SW 1271 (cell line): ENCODE results near the gene TEX11.
"Not testable (repeated sequence)": the region's sequence is repeated elsewhere in the genome, so short reads cannot be mapped to it uniquely, and the experiment has no call there.

Experiments
- DNase-seq, 2 experiments: peaks; one replicate each; lab custom pipeline; 2025; lab: John Stamatoyannopoulos, UW

Gene TEX11

DNA sequence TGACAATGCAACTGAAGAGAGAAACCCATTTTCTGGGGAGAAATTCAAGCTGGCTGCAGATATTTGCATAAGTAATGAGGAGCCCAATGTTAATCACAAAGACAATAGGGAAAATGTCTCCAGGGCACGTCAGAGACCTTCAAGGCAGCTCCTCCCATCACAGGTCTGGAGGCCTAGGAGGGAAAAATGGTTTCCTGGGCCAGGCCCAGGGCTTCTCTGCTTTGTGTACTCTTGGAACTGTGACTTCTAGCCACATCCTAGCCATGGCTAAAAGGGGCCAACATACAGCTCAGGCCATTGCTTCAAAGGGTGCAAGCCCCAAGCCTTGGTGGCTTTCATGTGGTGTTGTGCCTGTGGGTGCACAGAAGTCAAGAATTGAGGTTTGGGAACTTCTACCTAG lies 321.4 kb downstream of the TEX11 start:
- not testable (repeated sequence) for DNase-seq

GRCh38 chrX:70577442-70577841 lies 331.1 kb downstream of the TEX11 start:
- no peak for DNase-seq

DNA sequence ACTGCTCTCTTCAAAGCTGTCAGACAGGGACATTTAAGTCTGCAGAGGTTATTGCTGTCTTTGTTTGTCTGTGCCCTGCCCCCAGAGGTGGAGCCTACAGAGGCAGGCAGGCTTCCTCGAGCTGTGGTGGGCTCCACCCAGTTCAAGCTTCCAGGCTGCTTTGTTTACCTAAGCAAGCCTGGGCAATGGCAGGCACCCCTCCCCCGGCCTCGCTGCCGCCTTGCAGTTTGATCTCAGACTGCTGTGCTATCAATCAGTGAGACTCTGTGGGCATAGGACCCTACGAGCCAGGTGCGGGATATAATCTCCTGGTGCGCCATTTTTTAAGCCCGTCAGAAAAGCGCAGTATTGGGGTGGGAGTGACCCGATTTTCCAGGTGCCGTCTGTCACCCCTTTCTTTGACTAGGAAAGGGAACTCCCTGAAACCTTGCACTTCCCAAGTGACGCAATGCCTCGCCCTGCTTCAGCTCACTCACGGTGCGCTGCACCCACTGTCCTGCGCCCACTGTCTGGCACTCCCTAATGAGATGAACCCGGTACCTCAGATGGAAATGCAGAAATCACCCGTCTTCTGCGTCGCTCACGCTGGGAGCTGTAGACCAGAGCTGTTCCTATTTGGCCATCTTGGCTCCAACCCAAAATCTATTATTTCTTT lies 338.5 kb downstream of the TEX11 start:
- DNase-seq, result not testable (repeated sequence)

DNA sequence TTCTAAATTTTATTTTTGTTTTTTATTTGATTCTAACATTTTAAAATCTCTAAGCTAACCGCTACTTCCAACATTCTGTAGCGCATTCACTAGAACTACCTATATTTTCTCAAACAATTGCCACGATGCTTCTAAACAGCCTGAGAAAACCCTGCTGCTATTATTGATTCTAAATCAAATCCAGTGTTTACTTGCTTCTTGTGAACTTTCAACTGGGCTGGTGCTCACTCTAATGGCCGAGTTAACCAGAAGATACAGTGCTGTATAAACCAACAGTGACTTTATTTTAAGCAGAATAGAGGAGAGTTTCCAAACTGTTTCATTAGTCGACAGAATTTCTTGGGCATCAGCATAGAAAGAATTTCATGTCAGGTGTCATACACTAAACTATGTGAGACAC lies 353.6 kb downstream of the TEX11 start:
- DNase-seq, result no peak

GRCh38 chrX:70554523-70554922 lies 354.0 kb downstream of the TEX11 start:
- DNase-seq, result no peak

- no peak for DNase-seq
Observed at GRCh38 chrX:70554081-70554480, 354.4 kb downstream of the TEX11 start.

GRCh38 chrX:70553516-70553915 lies 355.0 kb downstream of the TEX11 start:
- no peak for DNase-seq

DNA sequence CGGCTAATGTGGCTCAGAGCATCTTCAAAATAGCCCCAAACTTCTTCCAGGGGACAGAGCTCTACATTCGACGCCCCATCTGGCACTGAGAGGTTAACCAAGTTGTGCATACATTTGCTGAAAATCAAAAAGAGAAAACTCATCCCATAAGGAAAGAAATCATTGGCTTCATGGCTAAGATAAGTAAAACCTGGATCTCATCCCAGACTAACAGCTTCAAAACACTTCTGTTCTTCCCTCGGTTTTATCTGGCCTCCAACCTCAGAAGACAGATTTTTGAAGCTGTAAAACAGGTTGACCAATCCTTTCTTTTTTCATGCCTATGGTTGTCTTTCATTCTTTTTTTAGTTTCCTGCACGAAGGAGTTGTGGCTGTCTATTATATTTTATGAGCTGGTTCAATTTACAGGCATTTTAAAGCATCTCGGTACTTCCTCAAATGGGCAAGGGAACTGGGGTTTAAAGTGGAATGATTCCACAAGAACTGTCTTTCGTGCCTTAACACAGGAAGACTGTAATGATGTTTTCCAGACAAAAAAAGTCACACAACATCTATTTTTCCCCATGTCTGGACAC lies 356.3 kb downstream of the TEX11 start:
- DNase-seq, result no peak

GRCh38 chrX:70549429-70549828 lies 359.1 kb downstream of the TEX11 start:
- DNase-seq, result no peak

- DNase-seq, result no peak
Observed at GRCh38 chrX:70535198-70535597, 373.3 kb downstream of the TEX11 start.

DNA sequence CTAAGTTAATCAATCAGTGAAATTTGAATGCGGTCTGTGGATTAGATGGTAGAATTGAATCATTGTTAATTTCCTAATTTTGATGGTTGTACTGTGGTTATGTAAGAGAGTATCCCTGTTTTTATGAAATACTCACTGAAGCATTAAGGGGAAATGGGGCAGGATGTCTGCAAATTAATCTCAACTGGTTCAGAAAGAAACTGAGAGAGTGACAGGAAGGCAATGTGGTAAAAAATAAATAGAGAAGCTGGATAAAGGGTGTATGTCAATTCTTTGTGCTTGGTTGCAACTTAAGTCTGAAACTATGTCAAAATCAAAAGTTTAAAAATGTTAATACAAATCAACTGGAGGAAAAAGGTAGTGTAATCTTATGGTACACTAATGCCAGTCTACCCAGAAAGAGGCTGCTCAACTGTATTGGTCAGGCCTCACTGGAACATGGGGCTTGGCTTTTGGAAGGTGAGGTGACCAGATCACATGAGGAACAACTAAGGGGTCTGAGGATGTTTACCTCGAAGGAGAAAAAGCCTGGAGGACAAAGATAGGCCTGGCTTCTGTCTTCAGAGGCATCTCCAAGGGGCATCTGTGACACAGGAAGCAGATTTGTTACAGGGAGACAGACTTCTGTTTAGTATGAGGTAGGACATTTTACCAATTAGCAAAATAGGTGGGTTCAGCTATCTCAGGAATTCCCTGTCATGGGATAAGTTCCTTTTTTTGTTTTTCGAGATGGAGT lies 380.7 kb downstream of the TEX11 start:
- DNase-seq, result no peak

GRCh38 chrX:70527053-70527452 lies 381.5 kb downstream of the TEX11 start:
- DNase-seq, result no peak

DNA sequence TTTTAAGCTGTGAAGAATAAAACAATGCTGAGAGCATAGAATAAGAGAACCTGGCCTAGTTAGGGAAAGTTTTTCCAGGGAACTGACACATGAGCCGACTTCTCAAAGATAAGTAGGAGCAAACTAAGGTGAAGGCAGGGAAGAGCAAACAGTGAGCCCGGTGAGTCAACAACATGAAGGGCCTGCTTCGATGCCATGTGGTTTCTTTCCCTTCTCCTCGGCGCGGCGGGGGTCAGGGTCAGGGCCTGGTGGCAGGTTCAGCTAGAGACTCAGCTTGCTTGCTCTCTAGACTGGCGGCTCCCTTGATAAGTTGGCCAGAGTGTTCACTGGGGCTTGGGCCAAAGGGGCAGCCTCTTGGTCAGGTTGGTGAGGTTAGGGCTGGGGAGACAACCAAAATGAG lies 382.8 kb downstream of the TEX11 start:
- no peak for DNase-seq

- not testable (repeated sequence) for DNase-seq
Observed at GRCh38 chrX:70515692-70516091, 392.8 kb downstream of the TEX11 start.

DNA sequence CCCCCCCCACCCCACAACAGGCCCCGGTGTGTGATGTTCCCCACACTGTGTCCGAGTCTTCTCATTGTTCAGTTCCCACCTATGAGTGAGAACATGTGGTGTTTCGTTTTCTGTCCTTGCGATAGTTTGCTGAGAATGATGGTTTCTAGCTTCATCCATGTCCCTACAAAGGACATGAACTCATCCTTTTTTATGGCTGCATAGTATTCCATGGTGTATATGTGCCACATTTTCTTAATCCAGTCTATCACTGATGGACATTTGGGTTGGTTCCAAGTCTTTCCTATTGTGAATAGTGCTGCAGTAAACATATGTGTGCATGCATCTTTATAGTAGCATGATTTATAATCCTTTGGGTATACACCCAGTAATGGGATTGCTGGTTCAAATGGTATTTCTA lies 393.2 kb downstream of the TEX11 start:
- not testable (repeated sequence) for DNase-seq

GRCh38 chrX:70509078-70509477 lies 399.4 kb downstream of the TEX11 start:
- no peak for DNase-seq

GRCh38 chrX:70508296-70508911 lies 400.1 kb downstream of the TEX11 start:
- DNase-seq, result no peak

GRCh38 chrX:70505451-70505841 lies 403.1 kb downstream of the TEX11 start:
- DNase-seq, result no peak

- no peak for DNase-seq
Observed at GRCh38 chrX:70504772-70505450, 403.6 kb downstream of the TEX11 start.

- DNase-seq, result no peak
Observed at GRCh38 chrX:70500826-70501225, 407.7 kb downstream of the TEX11 start.

DNA sequence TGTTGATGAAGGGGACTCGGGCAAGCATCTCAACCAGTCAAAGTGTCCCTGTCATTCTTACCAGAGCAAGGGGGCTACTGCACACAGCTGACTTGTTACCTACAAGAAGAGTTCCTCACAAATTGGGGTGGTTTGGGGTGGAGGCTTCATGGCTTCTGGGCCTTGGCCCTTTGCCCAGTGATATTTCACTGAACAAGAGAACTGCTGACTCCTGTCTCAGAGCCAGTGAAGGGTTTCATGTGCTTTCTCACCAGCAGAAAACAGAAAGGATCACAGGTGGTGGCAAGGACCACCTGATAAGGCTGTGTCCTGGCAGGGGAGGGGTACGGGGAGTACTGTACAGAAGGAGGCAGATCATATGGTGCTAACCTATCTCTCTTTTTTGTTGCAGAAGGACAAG lies 410.4 kb downstream of the TEX11 start:
- no peak for DNase-seq

DNA sequence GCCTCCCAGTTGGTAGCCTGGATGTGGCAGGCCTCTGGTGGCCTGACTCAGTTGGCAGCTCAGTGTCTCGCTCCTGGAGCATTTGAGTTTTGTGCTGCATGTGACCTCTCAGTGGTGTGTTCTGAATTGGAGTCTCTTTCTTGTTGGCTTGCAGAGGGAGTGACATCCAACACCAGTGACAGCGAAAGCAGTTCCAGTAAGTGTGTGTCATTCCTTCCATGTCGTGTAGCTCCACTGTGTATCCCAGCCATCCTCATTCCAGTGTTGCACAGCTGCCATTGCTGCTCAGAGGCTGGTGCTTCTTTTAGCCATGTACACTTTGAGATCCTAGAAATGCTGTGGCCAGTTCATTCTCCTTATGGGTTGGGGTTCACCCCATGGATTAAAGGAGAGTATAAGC lies 411.5 kb downstream of the TEX11 start:
- no peak for DNase-seq
